H9 (cell line): ENCODE data around the gene IWS1. TPM values are rescaled to one million over a fixed set of nuclear protein-coding genes. Genes with fewer than 3 reads are reported as not detected.

ENCODE experiments used
- DNase-seq: peaks from one replicate; pipeline ENCODE4 v3.0.0-alpha.2; 2017
- H2AFZ ChIP-seq: one replicate; pipeline ENCODE4 v1.6.1; 2013; ENCODE audit warnings: mild to moderate bottlenecking, low read length, control low read depth, moderate library complexity
- H2AK5ac ChIP-seq: 2 replicates; pipeline ENCODE4 v1.6.1; 2013; ENCODE audit warnings: low read length, control low read depth, mixed read lengths; ENCODE audit not compliant: insufficient read length
- H2BK120ac ChIP-seq: one replicate; pipeline ENCODE4 v1.6.1; 2013; ENCODE audit warnings: low read depth, mild to moderate bottlenecking, low read length, control low read depth, inconsistent platforms; ENCODE audit not compliant: poor library complexity, severe bottlenecking
- H2BK12ac ChIP-seq: 2 replicates; pipeline ENCODE4 v1.6.1; 2013; ENCODE audit warnings: low read length, control low read depth, mixed read lengths, low read depth; ENCODE audit not compliant: insufficient read length
- H2BK15ac ChIP-seq: 2 replicates; pipeline ENCODE4 v1.6.1; 2013; ENCODE audit warnings: low read depth, low read length, control low read depth
- H2BK20ac ChIP-seq: one replicate; pipeline ENCODE4 v1.6.1; 2013; ENCODE audit warnings: low read depth, mild to moderate bottlenecking, low read length, control low read depth, inconsistent platforms; ENCODE audit not compliant: poor library complexity, severe bottlenecking
- H2BK5ac ChIP-seq: 2 replicates; pipeline ENCODE4 v1.6.1; 2013; ENCODE audit warnings: low read length, control low read depth, mixed read lengths; ENCODE audit not compliant: insufficient read length
- H3K14ac ChIP-seq: 2 replicates; pipeline ENCODE4 v1.6.1; 2013; ENCODE audit warnings: low read length, control low read depth; ENCODE audit not compliant: insufficient read depth
- H3K18ac ChIP-seq: 2 replicates; pipeline ENCODE4 v1.6.1; 2013; ENCODE audit warnings: low read depth, mild to moderate bottlenecking, mixed read lengths, low read length, control low read depth; ENCODE audit not compliant: insufficient read length
- H3K23ac ChIP-seq: 2 replicates; pipeline ENCODE4 v1.6.1; 2013; ENCODE audit warnings: low read length, control low read depth, mixed read lengths, low read depth; ENCODE audit not compliant: insufficient read length
- H3K23me2 ChIP-seq: 2 replicates; pipeline ENCODE4 v1.6.1; 2013; ENCODE audit warnings: low read depth, mild to moderate bottlenecking, mixed read lengths, low read length, control low read depth; ENCODE audit not compliant: insufficient read length, poor library complexity, severe bottlenecking
- H3K27ac ChIP-seq: 2 replicates; pipeline ENCODE4 v1.5.1; 2013; ENCODE audit warnings: low read length, control low read depth, mixed read lengths, low read depth; ENCODE audit not compliant: insufficient read length
- H3K27me3 ChIP-seq: 2 replicates; pipeline ENCODE4 v1.6.1; 2013; ENCODE audit warnings: low read length, control low read depth, inconsistent platforms; ENCODE audit not compliant: insufficient read depth
- H3K4ac ChIP-seq: 2 replicates; pipeline ENCODE4 v1.6.1; 2013; ENCODE audit warnings: low read depth, mild to moderate bottlenecking, control low read depth, inconsistent platforms, low read length, moderate library complexity
- H3K4me1 ChIP-seq: 2 replicates; pipeline ENCODE4 v1.6.1; 2013; ENCODE audit warnings: low read length, control low read depth, inconsistent platforms; ENCODE audit not compliant: insufficient read depth
- H3K4me2 ChIP-seq: 2 replicates; pipeline ENCODE4 v1.6.1; 2013; ENCODE audit warnings: low read length, control low read depth, mixed read lengths; ENCODE audit not compliant: insufficient read length, insufficient read depth
- H3K56ac ChIP-seq: 2 replicates; pipeline ENCODE4 v1.6.1; 2013; ENCODE audit warnings: low read depth, mild to moderate bottlenecking, mixed read lengths, low read length, control low read depth; ENCODE audit not compliant: insufficient read length
- H3K79me1 ChIP-seq: 2 replicates; pipeline ENCODE4 v1.6.1; 2013; ENCODE audit warnings: low read depth, mild to moderate bottlenecking, moderate library complexity, low read length, control low read depth, inconsistent platforms; ENCODE audit not compliant: insufficient read depth, poor library complexity, severe bottlenecking
- H3K79me2 ChIP-seq: 2 replicates; pipeline ENCODE4 v1.6.1; 2013; ENCODE audit warnings: low read length, control low read depth, inconsistent platforms; ENCODE audit not compliant: insufficient read depth
- H3K9ac ChIP-seq: 2 replicates; pipeline ENCODE4 v1.6.1; 2013; ENCODE audit warnings: low read length, control low read depth, mixed read lengths; ENCODE audit not compliant: insufficient read length; ENCODE audit errors: extremely low read depth
- H3K9me3 ChIP-seq: one replicate; pipeline ENCODE4 v1.6.1; 2013; ENCODE audit warnings: low read depth, low read length, inconsistent platforms; ENCODE audit not compliant: control insufficient read depth
- H3T11ph ChIP-seq: one replicate; pipeline ENCODE4 v1.6.1; 2013; ENCODE audit warnings: mild to moderate bottlenecking, low read length, control low read depth, inconsistent platforms
- H4K20me1 ChIP-seq: one replicate; pipeline ENCODE4 v1.6.1; 2013; ENCODE audit not compliant: control insufficient read depth, insufficient read length, insufficient read depth
- H4K5ac ChIP-seq: 2 replicates; pipeline ENCODE4 v1.6.1; 2013; ENCODE audit warnings: low read depth, mild to moderate bottlenecking, mixed read lengths, low read length, control low read depth; ENCODE audit not compliant: insufficient read length
- H4K8ac ChIP-seq: replicated peaks from 2 replicates; pipeline ENCODE4 v1.6.1; 2013; ENCODE audit warnings: low read length, control low read depth, mixed read lengths, low read depth; ENCODE audit not compliant: insufficient read length
- H4K91ac ChIP-seq: 2 replicates; pipeline ENCODE4 v1.6.1; 2013; ENCODE audit warnings: low read depth, mild to moderate bottlenecking, moderate library complexity, mixed read lengths, low read length, control low read depth; ENCODE audit not compliant: insufficient read length
- H3K27ac Mint-ChIP-seq, 3 experiments: 2 replicates in 2 of 3; 3 replicates in 1 of 3; pipeline ENCODE4 v1.8.0; 2020 to 2021; ENCODE audit warnings: mixed read lengths in 3 of 3, mild to moderate bottlenecking in 1 of 3, moderate library complexity in 1 of 3
- H3K27me3 Mint-ChIP-seq: 2 replicates; pipeline ENCODE4 v1.8.0; 2021; ENCODE audit warnings: low read depth, mild to moderate bottlenecking, moderate library complexity, mixed read lengths
- H3K36me3 Mint-ChIP-seq, 3 experiments: 2 replicates in 2 of 3; 3 replicates in 1 of 3; pipeline ENCODE4 v1.8.0; 2020 to 2021; ENCODE audit warnings: low read depth in 3 of 3, mixed read lengths in 3 of 3; ENCODE audit not compliant: insufficient read depth in 1 of 3
- H3K4me1 Mint-ChIP-seq, 2 experiments: 2 replicates each; pipeline ENCODE4 v1.8.0; 2020; ENCODE audit warnings: mixed read lengths in 2 of 2
- H3K4me3 Mint-ChIP-seq, 2 experiments: 2 replicates in 1 of 2; 3 replicates in 1 of 2; pipeline ENCODE4 v1.8.0; 2020 to 2021; ENCODE audit warnings: mild to moderate bottlenecking in 2 of 2, mixed read lengths in 2 of 2, moderate library complexity in 1 of 2
- H3K9me3 Mint-ChIP-seq, 2 experiments: 2 replicates in 1 of 2; 3 replicates in 1 of 2; pipeline ENCODE4 v1.8.0; 2020; ENCODE audit warnings: mild to moderate bottlenecking in 2 of 2, mixed read lengths in 2 of 2, moderate library complexity in 1 of 2
- CTCF ChIP-seq: fragments of 200-600 bp; sonication (generic); conservative IDR thresholded peaks from 3 replicates; pipeline ENCODE4 v1.8.0; 2021; ENCODE audit warnings: antibody characterized with exemption, mild to moderate bottlenecking
- WGBS: extraction: QIAGEN DNeasy Blood & Tissue Kit; methylation state at CpG from one replicate; pipeline ENCODE4 v1.1.7; 2013; ENCODE audit warnings: missing lambda C conversion rate, low lambda C conversion rate, mixed read lengths; ENCODE audit not compliant: insufficient read length; ENCODE audit errors: extremely low coverage; 5-methylcytosine and 5-hydroxymethylcytosine counted together
- total RNA-seq: library from RNA; stranded (reverse); gene quantifications from 2 replicates; pipeline ENCODE4 v1.2.1, GENCODE V29; 2021

Gene IWS1
- total RNA-seq, 1 experiment from 2014 or later = 66.2 TPM

GRCh38 chr2:127449898-127450297 lies 76.4 kb downstream of the IWS1 start:
- Histone ChIP-seq H3K27ac (no peak overlapping the region), H4K8ac (no peak overlapping the region), H2AK5ac (no peak overlapping the region), H3K56ac (no peak overlapping the region), H3K14ac (no peak overlapping the region), H2BK5ac (no peak overlapping the region), H4K5ac (no peak overlapping the region), H2AFZ (no peak overlapping the region), H3K4me1 (peaks cover under 1% of the 10 kb centered on the region; the same call in 1 of the 2 replicates), H3K4me2 (no peak overlapping the region), H2BK20ac (no peak overlapping the region), H3K9me3 (no peaks in the 10 kb centered on the region), H3T11ph (no peak overlapping the region), H3K9ac (no peak overlapping the region), H2BK15ac (no peak overlapping the region), H4K91ac (no peak overlapping the region), H3K4ac (no peak overlapping the region), H3K79me2 (no peaks in the 10 kb centered on the region), H4K20me1 (no peaks in the 10 kb centered on the region), H3K27me3 (no peaks in the 10 kb centered on the region), H3K79me1 (no peaks in the 10 kb centered on the region), H2BK120ac (no peak overlapping the region), H2BK12ac (no peak overlapping the region), H3K23me2 (no peaks in the 10 kb centered on the region), H3K23ac (no peak overlapping the region), H3K18ac (no peak overlapping the region)
- Mint-ChIP-seq H3K27me3 (no peaks in the 10 kb centered on the region; the same call in 1 of the 2 replicates), H3K4me1 (peaks cover 21 to 23% of the 10 kb centered on the region in 2 experiments), H3K9me3 (peaks cover 4 to 7% of the 10 kb centered on the region in 2 experiments), H3K36me3 (peaks cover 4% of the 10 kb centered on the region in 3 experiments; a peak in 6 of 7 replicates), H3K4me3 (no peak overlapping the region), H3K27ac (peak overlapping the region in 2 of 3 experiments; percentile 60 to 95; a peak in 3 of 7 replicates)
- no peak for TF ChIP-seq CTCF
- WGBS = no CpG with 5 or more reads among the region's 4 CpGs
- DNase-seq = no peak
